Measurements from ENCODE around the gene APOBEC3C.
"Not testable (repeated sequence)": the region's sequence is repeated elsewhere in the genome, so short reads cannot be mapped to it uniquely, and the experiment has no call there.

APOBEC3C gene

DNA sequence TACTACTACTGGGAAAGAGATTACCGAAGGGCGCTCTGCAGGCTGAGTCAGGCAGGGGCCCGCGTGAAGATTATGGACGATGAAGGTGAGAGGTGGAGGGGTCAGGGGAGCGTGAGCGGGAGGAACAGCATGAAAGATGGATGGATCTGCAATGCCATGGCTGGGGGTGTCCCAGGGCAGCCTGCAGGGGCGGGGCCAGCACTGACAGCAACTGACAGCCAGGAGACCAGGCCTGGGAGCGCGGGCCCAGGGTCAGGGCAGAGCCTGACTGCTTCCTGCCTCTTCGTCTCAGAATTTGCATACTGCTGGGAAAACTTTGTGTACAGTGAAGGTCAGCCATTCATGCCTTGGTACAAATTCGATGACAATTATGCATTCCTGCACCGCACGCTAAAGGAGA lies 31.1 kb downstream of the APOBEC3C start:
- DNase-seq (ENCODE audit: low spot score); H3K27me3 Mint-ChIP-seq (ENCODE audit: low read depth); H3K9me3 Mint-ChIP-seq; H3K4me3 Mint-ChIP-seq; H3K27ac Mint-ChIP-seq; H3K4me1 Mint-ChIP-seq (ENCODE audit: low read depth): not testable (repeated sequence)
- H3K36me3 Mint-ChIP-seq (ENCODE audit: low read depth), result peaks cover 16% of the 10 kb centered on the region

DNA sequence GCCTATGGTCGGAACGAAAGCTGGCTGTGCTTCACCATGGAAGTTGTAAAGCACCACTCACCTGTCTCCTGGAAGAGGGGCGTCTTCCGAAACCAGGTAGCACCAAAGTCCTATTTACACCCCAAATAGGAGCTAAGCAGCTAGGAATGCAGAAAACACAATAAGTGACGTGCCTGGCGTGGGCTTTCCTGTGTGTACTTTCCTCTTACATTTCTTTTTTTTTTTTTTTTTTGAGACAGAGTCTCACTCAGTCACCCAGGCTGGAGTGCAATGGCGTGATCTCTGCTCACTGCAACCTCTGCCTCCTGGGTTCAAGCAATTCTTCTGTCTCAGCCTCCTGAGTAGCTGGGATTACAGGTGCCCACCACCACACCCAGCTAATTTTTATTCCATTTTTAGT lies 35.4 kb downstream of the APOBEC3C start:
- DNase-seq (ENCODE audit: low spot score); H3K27me3 Mint-ChIP-seq (ENCODE audit: low read depth); H3K27ac Mint-ChIP-seq; H3K4me3 Mint-ChIP-seq; H3K4me1 Mint-ChIP-seq (ENCODE audit: low read depth); H3K9me3 Mint-ChIP-seq: not testable (repeated sequence)
- peaks cover 12% of the 10 kb centered on the region for H3K36me3 Mint-ChIP-seq (ENCODE audit: low read depth)

DNA sequence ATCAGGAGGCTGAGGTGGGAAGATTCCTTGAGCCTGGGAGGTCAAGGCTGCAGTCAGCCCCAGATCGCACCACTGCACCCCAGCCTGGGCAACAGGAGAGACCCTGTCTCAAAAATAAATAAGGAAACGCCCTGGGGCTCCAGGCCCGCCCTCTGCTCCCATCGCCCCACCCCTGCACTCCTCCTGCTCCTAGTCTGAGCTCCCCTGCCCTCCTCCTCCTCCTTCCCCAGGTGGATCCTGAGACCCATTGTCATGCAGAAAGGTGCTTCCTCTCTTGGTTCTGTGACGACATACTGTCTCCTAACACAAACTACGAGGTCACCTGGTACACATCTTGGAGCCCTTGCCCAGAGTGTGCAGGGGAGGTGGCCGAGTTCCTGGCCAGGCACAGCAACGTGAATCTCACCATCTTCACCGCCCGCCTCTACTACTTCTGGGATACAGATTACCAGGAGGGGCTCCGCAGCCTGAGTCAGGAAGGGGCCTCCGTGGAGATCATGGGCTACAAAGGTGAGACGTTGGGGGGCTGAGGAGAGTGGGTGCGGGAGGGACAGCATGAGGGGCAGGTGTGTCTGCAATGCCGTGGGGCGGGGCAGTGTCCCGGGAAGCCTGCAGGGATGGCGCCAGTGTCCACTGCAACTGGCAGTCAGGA lies 37.9 kb downstream of the APOBEC3C start:
- not testable (repeated sequence) for H3K27ac Mint-ChIP-seq; DNase-seq (ENCODE audit: low spot score); H3K36me3 Mint-ChIP-seq (ENCODE audit: low read depth); H3K27me3 Mint-ChIP-seq (ENCODE audit: low read depth); H3K4me1 Mint-ChIP-seq (ENCODE audit: low read depth); H3K4me3 Mint-ChIP-seq; H3K9me3 Mint-ChIP-seq

DNA sequence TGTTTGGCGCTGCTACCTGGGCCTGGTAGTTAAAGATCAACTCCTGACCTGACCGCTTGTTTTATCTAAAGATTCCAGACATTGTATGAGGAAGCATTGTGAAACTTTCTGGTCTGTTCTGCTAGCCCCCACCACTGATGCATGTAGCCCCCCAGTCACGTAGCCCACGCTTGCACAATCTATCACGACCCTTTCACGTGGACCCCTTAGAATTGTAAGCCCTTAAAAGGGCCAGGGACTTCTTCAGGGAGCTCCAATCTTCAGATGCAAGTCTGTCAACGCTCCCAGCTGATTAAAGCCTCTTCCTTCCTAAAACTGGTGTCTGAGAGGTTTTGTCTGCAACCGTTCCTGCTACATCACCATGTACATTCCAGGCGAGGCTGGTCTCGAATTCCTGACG lies 41.6 kb downstream of the APOBEC3C start:
- DNase-seq (ENCODE audit: low spot score), result no peak
- H3K4me1 Mint-ChIP-seq (ENCODE audit: low read depth), result no peaks in the 10 kb centered on the region
- no peak overlapping the region for H3K27ac Mint-ChIP-seq
- H3K27me3 Mint-ChIP-seq (ENCODE audit: low read depth), result no peaks in the 10 kb centered on the region
- no peaks in the 10 kb centered on the region for H3K36me3 Mint-ChIP-seq (ENCODE audit: low read depth)
- H3K4me3 Mint-ChIP-seq, result no peak overlapping the region
- no peaks in the 10 kb centered on the region for H3K9me3 Mint-ChIP-seq

DNA sequence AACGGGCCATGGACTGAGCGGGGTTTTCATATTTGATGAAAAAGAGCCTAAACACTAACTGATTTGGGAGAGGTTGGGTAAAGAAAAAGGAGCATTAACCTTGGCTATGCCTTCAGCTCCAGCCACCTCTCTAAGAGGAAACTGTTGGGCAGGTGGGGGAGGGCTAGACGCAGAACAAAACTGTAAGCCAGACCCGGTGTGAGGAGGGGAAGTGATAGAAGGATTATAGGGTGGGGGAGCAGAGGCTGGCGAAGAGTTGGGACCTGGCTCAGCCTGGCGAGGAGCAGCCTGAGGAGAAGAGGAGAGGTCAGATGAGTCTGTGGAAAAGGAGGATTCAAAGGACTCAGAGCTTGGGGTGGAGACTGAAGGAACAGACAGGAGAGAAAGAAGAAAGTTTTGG lies 47.2 kb downstream of the APOBEC3C start:
- H3K4me1 Mint-ChIP-seq (ENCODE audit: low read depth); H3K36me3 Mint-ChIP-seq (ENCODE audit: low read depth); H3K9me3 Mint-ChIP-seq; H3K27me3 Mint-ChIP-seq (ENCODE audit: low read depth); H3K27ac Mint-ChIP-seq; H3K4me3 Mint-ChIP-seq; DNase-seq (ENCODE audit: low spot score): not testable (repeated sequence)

DNA sequence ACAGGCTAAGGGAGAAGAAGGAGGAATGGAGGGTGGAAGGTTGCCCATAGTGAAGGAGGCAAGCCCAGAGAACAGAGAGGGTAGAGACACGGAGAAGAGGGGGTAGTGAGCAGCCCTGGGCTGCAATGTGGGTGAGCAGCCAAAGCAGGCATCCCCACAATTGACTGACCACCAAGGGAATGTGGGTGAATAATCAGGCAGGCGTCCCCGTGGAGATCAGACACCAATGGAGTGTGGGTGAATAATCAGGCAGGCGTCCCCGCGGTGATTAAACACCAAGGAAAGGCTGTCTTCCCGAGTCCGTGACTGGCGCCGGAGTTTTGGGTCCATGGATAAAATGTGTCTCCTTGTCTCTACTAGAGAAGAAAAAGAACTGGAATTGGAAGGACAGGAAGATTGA lies 47.9 kb downstream of the APOBEC3C start:
- not testable (repeated sequence) for H3K27me3 Mint-ChIP-seq (ENCODE audit: low read depth); H3K27ac Mint-ChIP-seq; H3K9me3 Mint-ChIP-seq; H3K4me3 Mint-ChIP-seq; DNase-seq (ENCODE audit: low spot score); H3K36me3 Mint-ChIP-seq (ENCODE audit: low read depth); H3K4me1 Mint-ChIP-seq (ENCODE audit: low read depth)

DNA sequence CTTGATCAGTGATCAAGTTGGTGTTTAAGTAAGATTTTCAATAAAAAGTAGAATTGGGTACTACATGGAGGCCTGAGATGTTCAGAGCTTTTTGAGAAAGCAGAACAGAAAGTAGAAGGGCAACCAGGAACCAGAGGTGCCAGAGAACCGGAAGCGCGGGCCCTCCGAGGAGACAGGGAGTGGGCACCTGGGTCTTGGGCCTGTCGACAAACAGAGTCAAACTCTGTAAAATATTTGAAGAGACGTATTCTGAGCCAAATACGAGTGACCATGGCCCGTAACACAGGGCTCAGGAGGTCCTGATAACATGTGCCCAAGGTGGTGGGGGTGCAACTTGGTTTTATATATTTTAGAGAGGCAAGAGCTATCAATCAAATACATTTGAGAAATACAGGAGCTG lies 49.8 kb downstream of the APOBEC3C start:
- not testable (repeated sequence) for H3K9me3 Mint-ChIP-seq; H3K36me3 Mint-ChIP-seq (ENCODE audit: low read depth); H3K27ac Mint-ChIP-seq; H3K4me3 Mint-ChIP-seq; H3K27me3 Mint-ChIP-seq (ENCODE audit: low read depth); DNase-seq (ENCODE audit: low spot score); H3K4me1 Mint-ChIP-seq (ENCODE audit: low read depth)

DNA sequence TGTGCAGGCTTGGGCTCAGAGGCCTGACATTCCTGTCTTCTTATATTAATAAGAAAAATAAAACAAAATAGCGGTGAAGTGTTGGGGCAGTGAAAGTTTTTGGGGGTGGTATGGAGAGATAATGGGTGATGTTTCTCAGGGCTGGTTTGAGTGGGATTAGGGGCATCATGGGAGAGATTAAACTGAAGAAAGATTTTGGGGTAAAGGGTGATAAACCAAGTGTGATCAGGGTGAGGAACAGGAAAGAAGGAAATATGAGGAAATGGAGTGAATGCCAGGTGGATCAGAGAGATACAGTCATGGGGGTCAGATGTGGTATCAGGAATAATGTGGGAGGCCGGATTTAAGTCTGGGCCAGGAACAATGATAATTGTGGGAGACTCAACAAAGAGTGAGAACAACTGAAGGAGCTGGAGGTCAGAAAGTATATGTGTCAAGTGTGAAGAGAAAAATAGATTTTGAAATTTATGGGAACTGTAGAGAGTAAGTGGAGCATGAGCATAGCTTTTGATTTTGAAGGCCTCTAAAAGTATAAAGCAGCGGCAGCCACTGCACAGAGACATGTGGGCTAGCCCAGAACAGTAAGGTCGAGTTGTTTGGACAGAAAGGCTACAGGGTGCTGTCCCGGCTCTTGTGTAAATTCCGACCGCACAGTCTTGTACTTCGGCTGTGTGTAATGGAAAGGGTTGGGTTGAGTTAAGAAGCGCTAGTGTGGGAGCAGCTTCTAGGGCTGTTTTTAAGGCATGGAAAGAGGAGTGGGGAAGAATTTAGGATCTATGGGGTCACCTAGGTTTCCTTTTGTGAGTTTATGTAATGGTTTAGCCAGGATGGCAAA lies 52.6 kb downstream of the APOBEC3C start:
- H3K27me3 Mint-ChIP-seq (ENCODE audit: low read depth); H3K4me3 Mint-ChIP-seq; H3K4me1 Mint-ChIP-seq (ENCODE audit: low read depth); H3K27ac Mint-ChIP-seq; H3K9me3 Mint-ChIP-seq; DNase-seq (ENCODE audit: low spot score); H3K36me3 Mint-ChIP-seq (ENCODE audit: low read depth): not testable (repeated sequence)

DNA sequence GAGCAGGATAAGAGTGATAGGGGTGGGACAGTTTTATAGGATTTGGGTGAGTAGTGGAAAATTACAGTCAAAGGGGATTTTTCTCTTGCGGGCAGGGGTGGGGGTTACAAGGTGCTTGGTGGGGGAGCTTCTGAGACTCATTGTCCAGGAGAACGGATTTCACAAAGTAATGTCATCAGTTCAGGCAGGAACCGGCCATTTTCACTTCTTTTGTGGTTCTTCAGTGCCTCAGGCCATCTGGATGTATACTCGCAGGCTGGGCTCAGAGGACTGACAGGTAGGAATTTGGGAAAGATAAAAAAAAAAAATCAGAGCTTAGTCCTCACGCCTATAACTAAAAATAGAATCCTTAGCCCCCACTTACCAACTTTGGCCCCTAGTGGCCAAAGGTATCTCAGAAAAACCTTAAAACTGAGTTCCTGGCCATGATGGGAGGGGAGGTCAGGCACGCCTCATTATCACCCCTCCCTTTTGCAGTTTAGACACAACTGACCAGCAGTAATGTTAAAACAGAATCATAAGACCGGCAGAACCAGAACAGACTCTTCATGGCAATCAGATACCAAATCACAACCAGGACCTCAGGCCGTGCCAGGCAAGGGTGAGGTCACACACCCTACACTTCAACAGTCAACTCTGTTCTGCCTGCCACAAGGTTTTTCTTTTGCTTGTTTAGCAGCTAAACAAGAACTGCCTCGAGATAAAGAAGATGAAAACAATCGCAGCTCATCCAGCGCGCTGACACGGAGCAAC lies 54.2 kb downstream of the APOBEC3C start:
- Mint-ChIP-seq H3K4me1 (ENCODE audit: low read depth) (peaks cover 3% of the 10 kb centered on the region), H3K9me3 (no peaks in the 10 kb centered on the region), H3K27ac (no peak overlapping the region), H3K36me3 (ENCODE audit: low read depth) (no peaks in the 10 kb centered on the region), H3K27me3 (ENCODE audit: low read depth) (peaks cover 2% of the 10 kb centered on the region), H3K4me3 (no peak overlapping the region)
- no peak for DNase-seq (ENCODE audit: low spot score)

All from T-helper 2 cell treated with Interferon-gamma antibody and Interleukin-4, amounts not matched to agents 5 μg/mL and 100 μg/mL, for 36 hours (primary cell).